Activated CD8-positive, alpha-beta memory T cell treated with anti-CD3 and anti-CD28 coated beads for 4 hours (primary cell): ENCODE measurements around the gene CNBD2.
"Not testable (repeated sequence)": the region's sequence is repeated elsewhere in the genome, so short reads cannot be mapped to it uniquely, and the experiment has no call there.

Experiments used
- DNase-seq, 2 donors: peaks; one replicate each; pipeline ENCODE4 v3.0.0-alpha.2; 2020; ENCODE audit warnings: low read depth in 2 of 2

The CNBD2 gene

DNA sequence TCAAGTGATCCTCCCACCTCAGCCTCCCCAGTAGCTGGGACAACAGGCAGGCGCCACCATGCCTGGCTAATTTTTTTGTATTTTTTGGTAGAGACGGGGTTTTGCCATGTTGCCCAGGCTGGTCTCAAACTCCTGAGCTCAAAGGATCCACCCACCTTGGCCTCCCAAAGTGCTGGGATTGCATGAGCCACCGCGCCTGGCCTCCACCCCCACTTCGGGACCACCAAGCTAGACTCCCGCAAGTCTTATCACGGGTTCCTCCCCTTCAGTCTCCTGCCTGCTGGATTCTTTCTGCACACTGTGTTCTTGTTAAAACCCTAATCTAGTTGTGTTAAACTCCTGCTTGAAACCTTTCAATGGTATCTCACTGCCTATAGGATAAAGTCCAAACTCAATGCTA is 57.7 kb downstream of the CNBD2 start:
- not testable (repeated sequence) for DNase-seq

DNA sequence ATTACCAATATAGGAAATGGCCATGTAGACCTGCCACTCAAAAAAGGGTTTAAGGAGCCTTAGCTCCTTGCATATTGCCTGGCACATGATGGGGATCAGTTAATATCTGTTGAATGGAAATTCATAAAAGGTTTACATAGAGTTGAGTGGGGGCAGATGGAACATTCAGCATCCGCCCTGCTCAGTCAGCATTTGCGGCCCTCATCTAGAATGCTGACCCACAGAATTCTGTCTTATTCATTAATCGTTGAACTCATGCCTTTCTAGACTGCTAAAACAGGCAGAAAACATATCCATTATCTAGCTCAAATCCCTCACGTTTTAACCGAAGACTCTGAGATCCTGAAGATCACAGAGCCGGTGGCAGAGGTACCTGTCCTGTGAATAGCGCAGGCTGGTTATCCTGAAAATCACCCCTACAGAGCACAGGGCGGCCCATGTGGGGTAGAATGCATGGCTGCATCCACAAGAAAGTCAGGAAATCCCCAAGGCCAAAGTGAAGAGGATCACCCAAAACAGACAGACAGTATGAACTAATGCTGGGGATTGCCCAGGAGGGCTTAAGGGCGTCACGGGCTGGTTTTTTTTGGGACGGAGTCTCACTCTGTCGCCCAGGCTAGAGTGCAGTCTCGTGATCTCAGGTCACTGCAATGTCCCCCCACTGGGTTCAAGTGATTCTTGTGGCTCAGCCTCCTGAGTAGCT is 59.9 kb downstream of the CNBD2 start:
- DNase-seq, result no peak

DNA sequence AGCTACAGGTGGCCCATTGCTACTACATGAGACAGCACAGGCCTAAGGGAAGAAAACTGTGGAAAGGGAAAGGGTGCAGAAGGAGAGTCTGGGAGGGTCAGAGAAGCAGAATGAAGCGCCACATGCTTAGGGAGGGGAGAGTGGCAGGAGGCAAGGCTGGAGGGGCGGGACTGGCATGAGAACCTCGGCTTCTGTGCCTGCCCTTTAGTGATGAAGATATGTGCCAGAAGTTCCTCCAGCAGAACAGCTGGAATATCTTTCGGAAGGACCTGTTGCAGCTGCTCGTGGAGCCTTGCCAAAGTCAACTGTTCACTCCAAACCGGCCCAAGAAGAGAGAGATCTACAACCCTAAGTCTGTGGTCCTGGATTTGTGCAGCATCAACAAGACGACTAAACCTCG is 61.8 kb downstream of the CNBD2 start:
- DNase-seq, result no peak

DNA sequence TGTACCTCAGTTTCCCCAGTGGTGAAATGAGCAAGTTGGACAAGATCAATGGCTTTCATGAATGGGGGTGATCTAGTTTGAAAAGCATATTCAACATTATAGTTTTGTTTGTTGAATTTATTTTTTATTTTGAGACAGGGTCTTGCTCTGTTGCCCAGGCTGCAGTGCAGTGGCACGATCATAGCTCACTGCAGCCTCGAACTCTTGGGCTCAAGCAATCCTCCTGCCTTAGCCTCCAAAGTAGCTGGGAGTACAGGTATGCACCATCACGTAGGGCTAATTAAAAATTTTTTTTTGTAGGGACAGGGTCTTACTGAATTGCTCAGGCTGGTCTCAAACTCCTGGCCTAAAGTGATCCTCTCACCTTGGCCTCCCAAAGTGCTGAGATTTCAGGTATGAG is 63.4 kb downstream of the CNBD2 start:
- no peak for DNase-seq

DNA sequence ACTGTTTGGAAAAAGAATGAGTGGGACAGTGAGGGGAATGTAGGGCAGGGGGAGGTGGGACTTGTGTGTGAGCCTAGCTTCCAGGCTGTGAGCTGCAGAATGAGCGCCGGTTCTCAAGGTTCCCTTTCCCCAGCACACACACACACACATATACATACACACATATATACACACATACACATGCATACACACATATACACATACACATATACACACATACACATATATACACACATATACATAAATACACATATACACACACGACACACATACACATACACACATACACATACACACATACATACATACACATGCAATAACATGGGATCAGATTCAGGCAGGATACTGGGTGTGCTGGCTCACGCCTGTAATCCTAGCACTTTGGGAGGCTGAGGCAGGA is 66.5 kb downstream of the CNBD2 start:
- DNase-seq, result no peak

DNA sequence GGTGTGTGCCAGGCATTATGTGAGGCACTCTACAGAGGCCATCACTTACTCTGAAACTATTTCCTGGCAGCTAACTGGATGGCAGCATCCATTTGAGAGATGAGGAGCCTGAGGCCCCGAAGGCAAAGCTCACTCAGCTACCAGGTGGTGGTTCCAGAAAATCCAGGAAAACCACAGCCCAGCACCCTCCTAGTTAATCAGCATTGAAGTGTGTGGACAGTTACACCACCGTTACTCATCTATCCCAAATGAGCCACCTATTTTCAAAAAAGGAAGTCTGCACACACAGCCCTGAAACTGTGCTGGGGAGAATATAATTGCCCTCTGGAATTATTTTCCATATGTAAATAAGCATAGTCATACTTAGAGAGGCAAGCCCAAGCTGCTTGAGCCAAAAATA is 67.4 kb downstream of the CNBD2 start:
- no peak for DNase-seq

DNA sequence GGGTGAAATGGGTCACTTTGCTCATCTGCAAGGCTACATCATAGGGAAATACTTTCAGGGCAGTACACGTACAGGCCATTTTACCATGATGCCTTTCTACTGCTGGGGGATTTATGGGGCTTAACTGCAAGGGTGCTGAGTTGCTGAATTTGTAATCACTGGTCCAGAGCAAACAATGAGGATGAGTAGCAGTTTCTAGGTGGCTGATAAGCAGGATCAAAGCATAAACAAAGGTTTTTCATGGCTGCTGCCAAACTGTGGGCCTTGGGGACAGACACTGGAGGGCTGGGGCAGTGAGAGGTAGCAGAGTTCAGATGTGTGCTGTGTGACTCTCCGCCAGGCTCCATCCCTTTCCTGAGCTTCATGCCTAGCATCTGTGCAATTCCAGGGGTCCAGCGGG is 68.3 kb downstream of the CNBD2 start:
- no peak for DNase-seq

DNA sequence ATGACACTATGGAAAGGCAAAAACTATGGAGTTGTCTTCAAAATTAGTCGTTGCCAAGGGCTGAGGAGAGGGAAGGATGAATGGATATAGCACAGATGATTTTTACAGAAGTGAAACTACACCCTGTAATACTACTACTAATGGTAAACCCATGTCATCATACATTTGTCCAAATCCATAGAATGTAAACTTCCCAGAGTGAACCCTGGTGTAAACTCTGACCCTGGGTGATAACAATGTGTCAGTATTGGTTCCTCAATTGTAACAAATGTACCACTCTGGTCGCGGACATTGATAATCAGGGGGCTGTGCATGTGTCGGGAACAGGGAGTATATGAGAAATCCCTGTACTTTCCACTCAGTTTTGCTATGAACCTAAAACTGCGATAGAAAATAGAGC is 72.2 kb downstream of the CNBD2 start:
- no peak for DNase-seq

DNA sequence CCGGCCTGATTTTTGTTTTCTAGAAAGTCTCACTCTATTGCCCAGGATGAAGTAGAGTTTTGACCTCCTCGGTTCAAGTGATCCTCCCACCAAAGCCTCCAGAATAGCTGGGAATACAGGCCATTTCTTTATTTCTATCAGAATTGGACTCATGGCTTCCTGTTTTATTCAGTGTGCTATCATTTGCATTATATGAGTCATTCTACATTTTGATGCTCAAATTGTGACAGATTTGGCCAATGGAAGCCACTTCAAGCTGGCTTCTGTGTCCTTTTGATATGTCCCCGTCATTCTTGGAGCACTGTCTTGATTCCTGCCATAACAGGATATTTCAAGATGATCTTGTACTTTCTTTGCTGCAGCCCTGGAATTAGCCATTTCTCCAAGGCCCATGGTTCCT is 75.1 kb downstream of the CNBD2 start:
- no peak for DNase-seq

DNA sequence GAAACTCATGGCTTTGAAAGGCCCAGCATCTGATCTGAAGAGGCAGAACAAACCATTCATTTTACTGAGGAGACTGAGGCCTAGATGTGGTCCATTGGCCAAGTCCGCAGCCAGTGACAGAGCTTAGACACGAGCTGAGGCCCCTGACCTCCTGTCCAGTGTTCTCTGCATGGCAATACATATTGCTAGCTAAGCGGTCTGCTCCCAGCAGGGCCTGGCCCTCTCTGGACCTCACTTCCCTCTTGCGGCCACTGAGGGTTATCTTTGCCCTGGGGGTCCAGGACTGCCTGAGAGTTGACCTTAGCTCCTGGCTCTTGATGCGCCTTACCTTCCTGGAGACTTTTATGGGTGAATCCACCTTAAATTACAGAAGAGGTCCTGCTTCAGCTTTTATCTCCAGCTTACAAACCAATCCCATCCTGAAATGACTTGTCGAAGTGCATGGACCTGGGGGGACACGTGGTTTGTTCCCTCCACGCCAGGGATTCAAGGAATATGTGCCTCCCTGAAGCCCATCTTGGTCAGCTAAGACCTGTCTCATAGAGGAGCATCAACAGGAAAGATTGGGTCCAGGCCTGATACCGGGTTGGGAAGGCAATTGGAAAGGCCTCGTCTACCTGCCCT is 75.6 kb downstream of the CNBD2 start:
- DNase-seq, result no peak

DNA sequence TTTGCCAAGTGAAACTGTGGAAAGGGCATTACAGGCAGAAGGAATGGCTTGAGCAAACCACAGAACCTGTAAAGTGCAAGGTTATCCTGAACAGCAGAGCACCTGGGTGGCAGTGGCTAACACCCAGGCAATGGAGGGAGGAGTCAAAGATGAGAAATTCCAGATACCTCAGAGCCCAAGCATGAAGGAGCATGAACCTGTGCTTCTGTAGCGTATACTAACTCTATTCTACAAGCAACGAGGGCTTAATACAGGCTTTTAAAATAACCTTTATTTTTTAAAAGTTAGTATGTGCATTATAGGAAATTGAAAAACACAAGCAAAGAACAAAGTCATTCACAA is 77.0 kb downstream of the CNBD2 start:
- no peak for DNase-seq

DNA sequence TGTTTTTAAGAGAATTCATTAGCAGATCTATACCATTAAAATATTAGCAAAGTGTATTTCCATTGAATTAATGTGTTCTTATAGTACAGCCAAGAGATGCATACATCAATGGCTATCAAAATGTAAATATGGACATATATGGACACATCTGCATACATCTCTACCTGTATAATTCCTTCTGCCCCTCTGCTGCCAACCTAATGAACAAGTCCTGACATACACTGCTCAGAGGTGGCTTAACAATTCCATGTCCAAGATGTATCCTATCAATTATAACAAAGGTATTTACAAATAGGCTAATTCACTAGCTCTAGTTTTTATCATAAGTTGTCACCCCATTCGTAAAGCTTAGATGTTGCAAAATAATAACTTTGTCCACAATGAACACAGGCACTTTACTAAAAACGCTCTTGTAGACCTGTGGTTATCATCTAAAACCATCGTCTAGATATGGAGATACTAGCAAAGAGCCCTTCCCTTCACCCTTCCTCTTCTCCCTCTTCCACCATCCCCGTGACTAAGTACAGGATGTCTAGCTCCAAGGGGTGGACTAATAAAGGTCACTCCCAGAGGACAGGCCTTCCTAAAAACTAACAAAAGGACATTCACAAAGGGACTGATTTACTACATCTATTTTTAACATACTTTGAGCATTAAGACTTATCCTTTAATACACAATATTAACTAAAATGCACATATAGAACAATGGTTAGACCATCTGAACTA is 77.8 kb downstream of the CNBD2 start:
- DNase-seq, result not testable (repeated sequence)

DNA sequence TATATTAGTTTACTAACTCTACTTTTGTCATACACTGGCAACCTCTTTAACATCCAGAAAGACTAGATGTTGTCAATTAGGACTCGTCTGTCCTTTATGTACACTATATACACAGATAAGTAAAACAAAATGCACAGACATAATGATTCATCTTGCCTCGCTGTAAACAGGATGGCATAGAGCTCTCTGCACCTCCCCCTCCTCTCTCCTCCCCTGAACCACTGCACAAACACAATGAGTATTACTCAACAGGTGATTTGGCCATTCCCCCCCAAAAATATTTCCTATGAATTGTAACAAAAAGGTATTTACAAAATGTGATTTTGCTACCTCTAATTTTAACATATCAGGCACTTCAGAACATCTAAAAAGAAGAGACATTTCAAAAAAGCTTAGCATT is 81.0 kb downstream of the CNBD2 start:
- DNase-seq, result not testable (repeated sequence)

DNA sequence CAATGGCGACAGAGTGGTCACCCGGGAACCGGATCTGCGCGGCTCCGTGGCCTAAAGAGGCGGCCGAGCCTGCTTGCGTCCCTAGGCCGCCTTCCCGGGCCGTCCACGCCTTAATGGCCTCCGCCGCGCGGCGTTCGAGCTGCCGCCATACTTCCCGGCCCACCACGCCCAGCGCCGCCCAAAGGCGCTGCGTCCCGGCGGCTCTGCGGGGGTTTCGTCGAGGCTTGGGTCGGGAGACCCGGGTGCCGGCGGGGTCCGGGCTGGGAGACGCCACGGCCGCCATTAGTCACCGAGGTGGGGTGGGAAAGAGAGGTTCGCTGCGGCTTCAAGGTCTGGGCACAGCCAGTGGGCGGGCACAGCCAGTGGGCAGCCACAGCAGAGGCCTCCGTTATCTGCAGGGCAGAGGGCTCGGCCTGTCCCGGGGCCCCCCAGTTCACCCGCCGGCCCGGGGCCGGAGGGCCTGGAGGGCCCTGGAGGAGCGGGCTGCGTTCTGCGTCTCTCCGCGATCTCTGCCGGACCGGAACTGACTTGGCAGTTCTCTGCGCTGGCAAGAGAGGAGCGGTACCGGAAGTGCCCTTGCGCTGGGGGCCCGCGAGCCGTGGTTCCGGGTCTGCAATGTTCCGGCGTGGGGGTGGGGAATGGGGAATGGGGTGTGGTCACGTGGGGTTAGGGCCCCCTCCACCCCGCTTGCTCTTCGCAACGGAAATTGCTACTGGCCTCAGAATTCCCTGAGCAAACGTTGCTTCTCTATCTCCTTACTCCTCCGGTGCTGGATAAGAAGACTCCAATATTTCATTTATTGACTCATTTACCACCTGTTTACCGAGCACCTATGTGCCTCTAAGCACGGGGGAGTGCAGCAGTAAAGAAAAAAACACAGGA is 82.3 kb downstream of the CNBD2 start:
- DNase-seq, result peak; percentile 84 to 85

DNA sequence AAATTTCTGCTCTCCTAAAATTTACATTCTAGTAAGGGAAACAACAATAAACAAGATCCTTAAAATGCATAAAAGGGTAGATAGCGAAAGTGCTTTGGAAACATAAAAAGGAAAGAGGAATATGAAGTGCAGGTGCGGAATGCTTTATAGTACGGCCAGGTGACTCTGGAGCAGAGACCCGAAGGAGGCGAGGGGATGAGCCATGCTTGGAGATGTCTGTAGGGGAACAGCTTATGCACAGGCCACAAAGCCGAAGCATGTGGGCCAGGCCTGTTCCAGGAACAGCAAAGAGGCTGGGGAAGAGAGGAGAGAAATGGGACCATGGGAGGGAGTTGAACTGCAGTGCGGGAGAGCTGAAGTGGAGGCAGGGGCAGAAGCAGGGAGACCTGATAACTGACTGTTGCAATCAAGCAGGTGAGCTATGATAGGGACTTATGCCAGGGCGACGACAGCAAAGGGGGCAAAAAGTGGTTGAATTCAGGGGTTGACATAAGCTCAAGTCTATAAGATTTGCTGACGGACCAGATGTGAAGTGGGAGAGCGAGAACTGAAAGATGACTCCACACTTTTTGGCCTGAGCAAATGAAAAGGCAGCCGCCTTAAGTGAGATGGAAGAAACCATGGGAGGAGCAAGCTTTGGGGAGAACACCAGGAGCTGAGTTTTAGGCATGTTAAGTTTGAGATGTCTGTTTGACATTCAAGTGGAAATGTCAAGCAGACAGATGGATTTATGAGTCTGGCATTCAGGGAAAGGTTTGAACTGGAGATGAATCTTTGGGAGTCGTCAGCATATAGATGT is 83.1 kb downstream of the CNBD2 start:
- DNase-seq, result no peak

DNA sequence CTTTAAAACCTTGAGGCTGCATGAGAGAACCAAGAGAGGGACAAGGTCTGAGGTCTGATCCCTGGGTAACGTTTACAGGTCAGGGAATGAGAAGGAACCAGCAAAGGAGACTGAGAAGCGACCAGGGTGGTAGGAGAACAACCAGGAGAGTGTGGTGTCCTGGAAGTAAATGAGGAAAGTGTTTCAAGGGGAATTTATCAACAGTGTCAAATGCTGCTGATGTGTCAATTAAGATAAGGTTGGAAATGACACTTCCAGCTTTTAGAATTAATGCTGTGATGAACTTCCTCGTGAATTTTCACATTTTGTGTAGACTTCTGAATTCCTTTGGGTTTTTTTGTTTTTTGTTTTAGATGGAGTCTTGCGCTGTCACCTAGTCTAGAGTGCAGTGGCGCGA is 83.7 kb downstream of the CNBD2 start:
- DNase-seq, result no peak

DNA sequence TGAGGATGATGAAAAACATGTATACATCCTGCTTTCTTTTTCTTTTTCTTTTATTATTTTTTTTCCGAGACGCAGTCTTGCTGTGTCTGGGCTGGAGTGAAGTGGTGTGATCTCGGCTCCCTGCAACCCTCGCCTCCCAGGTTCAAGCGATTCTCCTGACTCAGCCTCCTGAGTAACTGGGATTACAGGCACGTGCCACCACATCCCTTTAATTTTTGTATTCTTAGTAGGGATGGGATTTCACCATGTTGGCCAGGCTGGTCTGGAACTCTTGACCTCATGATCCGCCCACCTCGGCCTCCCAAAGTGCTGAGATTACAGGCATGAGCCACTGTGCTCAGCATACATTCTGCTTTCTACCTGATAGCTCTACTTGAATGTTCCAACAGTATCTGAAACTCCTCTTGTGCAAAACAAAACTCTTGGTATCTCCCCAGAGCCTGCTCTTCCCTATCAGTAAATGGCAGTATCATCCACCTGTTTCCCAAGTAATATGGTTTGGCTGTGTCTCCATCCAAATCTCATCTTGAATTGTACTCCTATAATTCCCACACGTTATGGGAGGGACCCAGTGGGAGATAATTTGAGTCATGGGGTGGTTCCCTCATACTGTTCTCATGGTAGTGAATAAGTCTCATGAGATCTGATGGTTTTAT is 85.6 kb downstream of the CNBD2 start:
- DNase-seq, result not testable (repeated sequence)

DNA sequence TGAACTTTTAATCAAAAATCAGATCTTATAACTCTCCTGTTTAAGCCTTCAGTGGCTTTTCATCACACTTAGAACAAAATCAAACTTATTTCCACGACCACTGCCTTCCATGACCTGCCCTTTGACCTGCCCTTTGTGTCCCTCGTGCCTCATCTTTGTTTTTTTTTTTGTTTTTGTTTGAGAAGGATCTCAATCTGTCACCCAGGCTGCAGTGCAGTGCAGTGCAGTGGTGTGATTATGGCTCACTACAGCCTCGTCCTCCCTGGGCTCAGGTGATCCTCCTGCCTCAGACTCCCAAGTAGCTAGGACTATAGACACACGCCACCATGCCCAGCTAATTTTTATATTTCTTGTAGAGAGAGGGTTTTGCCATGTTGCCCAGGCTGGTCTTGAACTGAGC is 86.8 kb downstream of the CNBD2 start:
- DNase-seq, result no peak

DNA sequence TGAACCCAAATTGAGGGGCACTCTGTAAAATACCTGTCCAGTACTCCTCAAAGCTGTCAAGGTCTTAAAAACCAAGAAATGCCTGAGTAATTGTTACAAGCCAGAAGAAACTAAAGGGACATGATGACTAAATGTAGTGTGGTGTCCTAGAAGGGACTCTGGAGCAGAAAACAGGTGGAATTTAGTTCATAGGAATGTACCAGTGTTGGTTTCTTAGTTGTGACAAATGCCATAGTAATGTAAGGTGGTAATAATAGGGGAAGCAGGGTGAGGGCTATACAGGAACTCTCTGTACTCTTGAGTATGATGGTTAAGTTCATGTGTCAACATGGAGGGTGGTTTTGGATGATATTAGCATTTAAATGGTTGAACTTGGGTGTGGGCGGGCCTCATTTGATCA is 92.3 kb downstream of the CNBD2 start:
- no peak for DNase-seq

DNA sequence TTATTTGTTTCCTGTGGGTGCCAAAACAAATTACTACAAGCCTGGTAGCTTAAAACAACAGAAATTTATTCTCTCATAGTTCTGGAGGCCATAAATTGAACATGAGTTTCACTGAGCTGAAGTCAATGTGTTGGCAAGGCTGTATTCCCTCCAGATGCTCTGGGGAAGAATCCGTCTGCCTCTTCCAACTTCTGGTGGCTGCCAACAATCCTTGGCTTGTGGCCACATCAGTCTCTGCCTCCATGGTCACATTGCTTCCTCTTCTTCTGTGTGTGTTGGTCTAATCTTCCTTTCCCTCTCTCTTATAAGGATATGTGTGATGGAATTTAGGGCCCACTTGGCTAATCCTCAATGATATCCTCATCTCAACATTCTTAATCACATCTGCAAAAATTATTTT is 93.4 kb downstream of the CNBD2 start:
- DNase-seq, result no peak

DNA sequence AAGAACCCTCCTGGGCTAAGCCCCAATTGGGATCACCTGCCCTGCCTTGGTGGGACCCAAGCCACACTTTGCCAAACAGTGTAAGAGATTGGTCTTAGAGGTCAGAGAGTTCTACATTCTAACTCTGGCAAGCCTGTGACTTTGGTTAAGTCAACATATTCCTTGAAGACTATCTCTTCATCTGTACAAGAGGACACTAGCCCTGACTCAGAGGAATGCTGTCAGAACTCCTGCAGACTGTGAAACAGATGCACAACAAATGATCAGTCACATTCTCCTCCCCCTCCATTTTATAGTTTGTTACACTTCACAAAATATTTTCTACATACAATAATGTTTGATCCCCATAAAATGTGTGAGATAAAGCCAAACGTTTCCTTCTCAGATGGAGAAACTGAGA is 94.4 kb downstream of the CNBD2 start:
- DNase-seq, result no peak
